ENCODE measurements around the gene UBTD2.

GRCh38 chr5:172175263-172175719, 108.3 kb downstream of the UBTD2 start:
- no peak for TF ChIP-seq CTCF (conservative IDR thresholded peaks at IDR 0.05; ENCODE audit: low read depth, low read length)
- TF ChIP-seq EZH2 (IDR thresholded peaks at IDR 0.05; ENCODE audit: borderline replicate concordance, low read depth, low read length, poor library complexity, severe bottlenecking): no peak

All from A673 (cell line).